HepG2 (cell line): Measurements from ENCODE around the gene KRTAP12-1. TPM values are rescaled to one million over a fixed set of nuclear protein-coding genes. Genes with fewer than 3 reads are reported as not detected.

Source experiments
- ATF4 ChIP-seq, 2 experiments: fragments of 450-650 bp in 1 of 2; sonication (generic) in 1 of 2; formaldehyde crosslinking; IDR thresholded peaks; 2 replicates each; pipeline versions ENCODE4 v1.5.0 to v1.8.0; 2020 to 2022; ENCODE audit warnings: mild to moderate bottlenecking in 1 of 2, missing genetic modification reagents in 1 of 2
- BCLAF1 ChIP-seq: fragments of 450-650 bp; IDR thresholded peaks from 2 replicates; pipeline ENCODE4 v1.6.1; 2017; ENCODE audit warnings: mild to moderate bottlenecking
- CC2D1A ChIP-seq: sonication (generic); formaldehyde crosslinking; IDR thresholded peaks from 2 replicates; pipeline ENCODE4 v1.8.1; 2023; ENCODE audit warnings: mild to moderate bottlenecking, missing genetic modification reagents
- ELF3 ChIP-seq: IDR thresholded peaks from 2 replicates; pipeline ENCODE4 v1.6.1; 2016; ENCODE audit warnings: missing genetic modification reagents, missing compliant biosample characterization
- ESRRA ChIP-seq: sonication (generic); formaldehyde crosslinking; IDR thresholded peaks from 2 replicates; pipeline ENCODE4 v1.5.1; 2020; ENCODE audit warnings: mild to moderate bottlenecking, low read depth, missing genetic modification reagents
- FLYWCH1 ChIP-seq: sonication (generic); formaldehyde crosslinking; IDR thresholded peaks from 2 replicates; pipeline ENCODE4 v1.8.1; 2023; ENCODE audit warnings: mild to moderate bottlenecking, missing genetic modification reagents
- HIVEP1 ChIP-seq: sonication (generic); formaldehyde crosslinking; IDR thresholded peaks from 2 replicates; pipeline ENCODE4 v1.4.0; 2020; ENCODE audit warnings: mild to moderate bottlenecking, missing genetic modification reagents
- KAT7 ChIP-seq: IDR thresholded peaks from 2 replicates; pipeline ENCODE4 v1.6.1; 2018; ENCODE audit warnings: borderline replicate concordance, missing compliant biosample characterization
- NPAS2 ChIP-seq: sonication (generic); formaldehyde crosslinking; IDR thresholded peaks from 2 replicates; pipeline ENCODE4 v1.8.0; 2022; ENCODE audit warnings: mild to moderate bottlenecking, missing genetic modification reagents, borderline replicate concordance
- POGZ ChIP-seq: sonication (generic); formaldehyde crosslinking; IDR thresholded peaks from 2 replicates; pipeline ENCODE4 v1.4.0; 2020; ENCODE audit warnings: mild to moderate bottlenecking, missing genetic modification reagents
- RBM22 ChIP-seq: fragments of 200-400 bp; formaldehyde crosslinking; optimal IDR thresholded peaks from 2 replicates; pipeline ENCODE3; 2017; ENCODE audit warnings: mild to moderate bottlenecking, low read length, moderate library complexity
- RCOR2 ChIP-seq: IDR thresholded peaks from 2 replicates; pipeline ENCODE4 v1.6.1; 2016; ENCODE audit warnings: missing biosample characterization, missing genetic modification reagents
- SNRNP70 ChIP-seq: fragments of 200-400 bp; formaldehyde crosslinking; IDR thresholded peaks from 2 replicates; pipeline ENCODE4 v1.6.1; 2017; ENCODE audit warnings: mild to moderate bottlenecking, low read depth, low read length, moderate library complexity
- TP53 ChIP-seq: sonication (generic); formaldehyde crosslinking; conservative IDR thresholded peaks from 2 replicates; pipeline ENCODE4 v1.4.0; 2020; ENCODE audit warnings: missing genetic modification reagents
- ZNF281 ChIP-seq: sonication (generic); formaldehyde crosslinking; IDR thresholded peaks from 2 replicates; pipeline ENCODE4 v1.4.0; 2020; ENCODE audit warnings: missing genetic modification reagents, borderline replicate concordance
- ZNF329 ChIP-seq: sonication (generic); formaldehyde crosslinking; IDR thresholded peaks from 2 replicates; pipeline ENCODE4 v1.9.0; 2021; ENCODE audit warnings: low read depth, mild to moderate bottlenecking, missing genetic modification reagents
- ZNF512B ChIP-seq: sonication (generic); formaldehyde crosslinking; IDR thresholded peaks from 2 replicates; pipeline ENCODE4 v1.5.1; 2020; ENCODE audit warnings: missing genetic modification reagents, mild to moderate bottlenecking, borderline replicate concordance
- ZNF577 ChIP-seq: sonication (generic); formaldehyde crosslinking; IDR thresholded peaks from 2 replicates; pipeline ENCODE4 v1.4.0; 2020; ENCODE audit warnings: mild to moderate bottlenecking, low read depth, missing genetic modification reagents, borderline replicate concordance
- ZNF768 ChIP-seq: sonication (generic); formaldehyde crosslinking; IDR thresholded peaks from 2 replicates; pipeline ENCODE4 v1.4.0; 2020; ENCODE audit warnings: missing genetic modification reagents
- ZNF83 ChIP-seq: sonication (generic); formaldehyde crosslinking; IDR thresholded peaks from 2 replicates; pipeline ENCODE4 v1.4.0; 2020; ENCODE audit warnings: missing genetic modification reagents, mild to moderate bottlenecking, borderline replicate concordance
- polyA plus RNA-seq, 8 experiments: library from polyadenylated mRNA; depleted of rRNA in 3 of 8; stranded (reverse) in 7 of 8; unstranded in 1 of 8; fragments of >200 nt; fragmentation: Illumina TruSeq in 4 of 8; extraction: Trizol in 4 of 8; gene quantifications; 2 replicates each; pipeline versions ENCODE4 v1.2.1 to v1.2.3, GENCODE V29; 2011 to 2016; ENCODE audit warnings: low read depth in 4 of 8, missing spikeins in 1 of 8, mixed read lengths in 1 of 8; ENCODE audit not compliant: insufficient read depth in 1 of 8
- total RNA-seq, 5 experiments: library from RNA; depleted of rRNA; stranded (reverse); fragments of >200 nt; fragmentation: Illumina TruSeq; extraction: Trizol; gene quantifications; 2 replicates each; pipeline ENCODE4 v1.2.3, GENCODE V29; 2016; ENCODE audit warnings: low read depth in 1 of 5

The KRTAP12-1 gene
- total and polyA plus RNA-seq, 2 of the 13 experiments (the other 11 are each of a cell fraction or from before 2014, with no cell fraction given), result not detected

- TF ChIP-seq RBM22 (no peak), RCOR2 (CRISPR knock-in tag) (no peak), POGZ (CRISPR knock-in tag) (no peak), ZNF577 (CRISPR knock-in tag) (no peak), ZNF768 (CRISPR knock-in tag) (no peak), FLYWCH1 (no peak), HIVEP1 (CRISPR knock-in tag) (no peak), ESRRA (CRISPR knock-in tag) (no peak; the same call in 1 of the 2 replicates), ZNF512B (no peak), TP53 (CRISPR knock-in tag) (no peak), ATF4 (CRISPR knock-in tag; IDR thresholded peaks at IDR 0.05) (peak in 1 of 2 experiments; percentile 74; a peak in 2 of 4 replicates), ZNF83 (CRISPR knock-in tag) (no peak), NPAS2 (CRISPR knock-in tag) (no peak), BCLAF1 (no peak), ZNF329 (0 out of 2 replicates have a peak, but pooled peaks have one; percentile 37), CC2D1A (no peak), ELF3 (CRISPR knock-in tag) (peak; percentile 30; the same call in 1 of the 2 replicates), KAT7 (CRISPR knock-in tag) (no peak), SNRNP70 (no peak), ZNF281 (CRISPR knock-in tag) (no peak)
Measured at GRCh38 chr21:44702973-44703730, 21.2 kb upstream of the KRTAP12-1 start (continued).
